Fibroblast of peridontal ligament (primary cell): Measurements from ENCODE around the gene CREBL2.
"Not testable (repeated sequence)": the region's sequence is repeated elsewhere in the genome, so short reads cannot be mapped to it uniquely, and the experiment has no call there.

Experiments used
- DNase-seq: peaks from one replicate; pipeline ENCODE4 v3.0.0-alpha.2; 2010; ENCODE audit errors: extremely low read depth

Gene CREBL2, protein sequence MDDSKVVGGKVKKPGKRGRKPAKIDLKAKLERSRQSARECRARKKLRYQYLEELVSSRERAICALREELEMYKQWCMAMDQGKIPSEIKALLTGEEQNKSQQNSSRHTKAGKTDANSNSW

DNA sequence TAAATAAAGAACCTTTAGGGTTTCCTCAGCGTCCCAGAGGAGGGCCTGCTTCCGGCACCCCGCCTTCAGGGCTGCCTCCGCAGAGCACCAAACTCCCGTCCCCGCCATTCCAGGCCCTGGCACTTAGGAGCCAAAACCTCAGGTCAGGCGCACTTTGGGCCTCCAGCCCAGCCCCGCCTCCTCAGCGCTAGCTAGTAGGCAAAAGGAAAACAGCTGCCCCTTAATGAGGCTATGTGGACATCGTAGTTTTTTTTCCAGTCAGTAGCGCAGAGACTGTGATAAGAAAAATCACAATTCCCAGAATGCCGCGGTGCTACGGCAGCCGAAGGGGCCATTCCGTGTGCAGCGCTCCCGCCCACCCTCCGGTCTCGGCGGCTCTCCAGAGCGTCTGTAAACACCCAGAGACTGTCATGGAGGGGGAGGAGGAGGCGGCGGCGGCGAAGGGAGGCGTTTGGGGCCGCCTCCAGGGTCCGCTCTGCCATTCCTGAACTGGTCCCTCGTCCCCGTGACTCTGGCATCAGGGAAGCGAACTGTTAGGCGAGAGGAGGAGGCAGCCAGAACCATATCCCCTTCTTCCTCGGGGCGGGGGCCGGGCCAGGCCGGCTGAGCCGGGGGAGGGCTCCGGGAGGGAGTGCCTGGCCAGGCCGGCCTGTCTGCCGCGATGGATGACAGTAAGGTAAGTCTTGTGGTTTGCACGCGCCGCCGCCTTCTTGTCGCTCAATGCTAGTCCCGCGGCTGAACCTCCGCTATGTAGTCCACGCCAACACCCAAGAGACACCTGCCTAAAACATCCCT is at the start of gene CREBL2:
TSS of gene CREBL2 (plus strand) at position 365 of the 795 bp plus-strand sequence. CDS start at position 662, 297 bp downstream.
- DNase-seq, result peak; percentile 98

DNA sequence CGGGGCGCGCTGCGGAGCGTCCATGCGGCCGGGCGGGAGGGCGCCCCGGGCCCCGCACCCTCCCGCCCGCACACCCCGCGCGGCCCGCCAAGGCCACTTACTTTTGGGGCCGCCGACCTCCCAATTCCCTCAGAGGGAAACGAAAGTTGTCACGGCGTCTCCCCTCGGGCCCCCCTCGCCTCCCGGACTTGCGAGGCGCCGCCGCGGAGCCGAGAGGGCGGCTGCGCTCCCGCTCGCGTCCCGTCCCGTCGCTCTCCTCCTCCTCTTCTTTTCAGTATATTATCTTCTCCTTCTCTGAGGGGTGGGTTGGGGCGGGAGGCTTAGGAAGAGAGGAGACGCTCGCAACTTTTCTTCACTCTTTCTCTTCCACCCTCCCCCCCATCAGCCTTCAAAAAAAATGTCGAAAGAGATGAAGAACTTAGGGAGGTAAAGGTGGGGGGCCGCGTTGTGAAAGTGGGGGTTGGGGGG is 49.6 kb upstream of the CREBL2 start:
- DNase-seq, result no peak

DNA sequence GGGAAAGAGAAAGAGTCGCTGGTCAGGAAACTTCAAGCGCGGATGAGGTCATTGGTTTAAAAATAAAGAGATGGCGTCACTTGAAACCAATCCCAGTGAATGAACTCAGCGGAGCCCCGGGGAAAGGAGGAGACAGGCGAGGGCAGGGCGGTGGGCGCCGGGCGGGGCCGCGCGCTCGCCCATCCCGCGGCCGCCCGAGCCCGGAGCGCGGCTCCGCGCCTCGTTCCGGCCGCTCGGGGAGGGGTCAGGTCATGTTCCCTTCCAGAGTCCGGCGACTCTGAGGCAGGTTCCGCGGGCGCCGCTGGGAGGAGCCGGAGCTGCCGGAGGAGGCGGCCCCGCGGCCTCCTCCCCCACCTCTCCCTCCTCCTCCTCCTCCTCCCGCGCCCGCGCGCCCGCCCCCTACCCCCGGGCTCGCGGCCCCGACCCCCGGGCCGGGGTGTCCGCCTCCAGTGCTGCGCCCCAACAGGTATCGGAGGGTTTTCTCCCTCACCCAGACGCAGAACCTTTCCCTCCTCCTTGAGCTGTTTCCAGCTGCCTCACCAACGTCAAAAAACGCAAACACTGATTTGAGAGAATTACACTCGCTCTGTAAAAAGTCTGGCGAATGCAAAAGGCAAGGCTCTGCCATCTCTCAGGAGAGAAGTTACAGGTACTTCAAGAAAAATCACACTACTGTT is 49.0 kb upstream of the CREBL2 start, which contains the start of gene DUSP16:
TSS of gene DUSP16 (minus strand) at position 279 of the 677 bp plus-strand sequence. CDS start 41,765 bp downstream, outside the sequence.
- DNase-seq, result peak; percentile 98

DNA sequence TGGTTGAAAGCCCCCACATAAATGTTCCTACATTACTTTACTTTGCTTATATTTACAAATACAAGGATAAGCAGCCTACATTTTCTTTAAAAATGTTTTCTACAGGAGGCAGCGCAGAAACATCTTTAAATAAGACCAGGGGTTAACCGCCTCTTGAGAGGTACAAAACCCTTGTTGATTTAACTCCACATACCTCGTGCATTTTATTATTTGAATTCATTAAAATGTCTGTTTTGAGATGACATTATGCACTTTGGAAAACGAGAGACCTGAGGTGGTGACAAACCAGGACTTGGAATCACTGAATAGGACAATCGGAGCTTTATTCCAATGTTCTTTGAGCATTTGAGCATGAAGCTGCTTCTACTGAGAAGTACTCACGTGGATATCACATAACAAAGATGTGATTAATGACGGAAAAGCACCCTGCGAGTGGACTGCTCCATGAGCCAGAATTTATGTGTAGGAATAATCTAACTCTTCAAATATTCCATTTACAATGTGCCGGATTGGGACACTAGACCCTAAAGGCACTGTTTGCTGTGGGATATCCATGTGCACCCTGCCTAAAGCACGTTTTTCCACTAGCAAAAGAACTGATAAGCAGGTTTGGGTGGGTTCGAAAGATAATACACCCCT is 48.3 kb upstream of the CREBL2 start:
- DNase-seq, result peak; percentile 21

DNA sequence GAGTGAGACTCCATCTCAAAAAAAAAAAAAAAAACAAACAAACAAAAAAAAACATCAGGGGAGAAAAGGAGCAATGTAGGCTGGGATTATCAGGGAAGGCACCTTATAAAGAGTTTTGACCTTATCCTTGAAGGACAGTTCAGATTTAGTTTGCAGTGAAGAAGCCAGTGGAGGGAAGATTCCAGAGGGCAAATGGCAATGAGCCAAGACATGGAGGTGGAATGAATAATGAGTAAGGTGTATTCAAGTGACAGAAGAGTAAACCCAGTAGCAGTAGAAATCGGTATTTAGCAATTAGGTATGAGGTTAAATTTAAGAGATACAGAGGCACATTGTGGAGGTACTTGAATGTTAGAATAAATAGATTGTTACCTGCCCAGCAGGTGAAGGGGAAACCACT is 46.8 kb upstream of the CREBL2 start:
- DNase-seq, result no peak

DNA sequence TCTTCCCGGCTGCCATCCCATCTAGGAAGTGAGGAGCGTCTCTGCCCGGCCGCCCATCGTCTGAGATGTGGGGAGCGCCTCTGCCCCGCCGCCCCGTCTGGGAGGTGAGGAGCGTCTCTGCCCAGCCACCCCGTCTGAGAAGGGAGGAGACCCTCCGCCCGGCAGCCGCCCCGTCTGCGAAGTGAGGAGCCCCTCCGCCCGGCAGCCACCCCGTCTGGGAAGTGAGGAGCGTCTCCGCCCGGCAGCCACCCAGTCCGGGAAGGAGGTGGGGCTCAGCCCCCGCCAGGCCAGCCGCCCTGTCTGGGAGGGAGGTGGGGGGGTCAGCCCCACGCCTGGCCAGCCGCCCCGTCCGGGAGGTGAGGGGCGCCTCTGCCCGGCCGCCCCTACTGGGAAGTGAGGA is 45.7 kb upstream of the CREBL2 start:
- DNase-seq, result not testable (repeated sequence)

DNA sequence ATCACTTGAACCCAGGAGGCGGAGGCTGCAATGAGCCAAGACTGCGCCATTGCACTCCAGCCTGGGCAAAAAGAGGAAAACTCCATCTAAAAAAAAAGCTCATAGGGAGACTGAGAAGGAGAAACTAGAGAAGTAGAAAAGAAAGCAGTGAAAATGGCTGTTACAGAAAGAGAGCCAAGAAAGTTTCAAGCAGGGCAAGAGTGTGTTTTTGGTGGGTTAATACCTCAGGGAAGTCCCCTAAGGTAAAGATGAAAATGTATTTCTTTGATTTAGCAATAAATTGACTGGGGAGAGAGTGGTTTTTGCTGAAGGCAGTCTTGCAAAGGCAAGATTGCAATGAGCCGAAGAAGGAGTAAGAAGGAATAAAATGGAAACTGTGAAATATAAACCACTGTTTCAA is 39.0 kb upstream of the CREBL2 start:
- no peak for DNase-seq

DNA sequence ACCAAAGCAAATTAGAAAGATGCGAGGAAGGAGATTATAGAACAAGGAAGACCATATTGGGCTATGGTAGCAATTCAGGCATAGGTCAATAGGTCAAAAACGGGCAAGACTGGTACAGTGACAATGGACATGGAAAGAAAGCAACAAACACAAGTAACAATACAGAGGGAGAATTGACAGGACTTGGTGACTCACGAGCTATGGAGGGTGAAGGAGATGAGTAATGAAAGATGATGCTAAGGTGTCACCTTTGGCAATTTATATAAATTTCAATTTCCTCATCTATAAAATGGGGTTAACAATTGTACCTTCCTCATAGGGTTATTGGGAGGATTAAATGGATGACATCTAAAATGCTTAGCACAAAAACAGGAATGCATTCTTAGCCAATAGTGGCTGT is 33.9 kb upstream of the CREBL2 start:
- DNase-seq, result no peak

DNA sequence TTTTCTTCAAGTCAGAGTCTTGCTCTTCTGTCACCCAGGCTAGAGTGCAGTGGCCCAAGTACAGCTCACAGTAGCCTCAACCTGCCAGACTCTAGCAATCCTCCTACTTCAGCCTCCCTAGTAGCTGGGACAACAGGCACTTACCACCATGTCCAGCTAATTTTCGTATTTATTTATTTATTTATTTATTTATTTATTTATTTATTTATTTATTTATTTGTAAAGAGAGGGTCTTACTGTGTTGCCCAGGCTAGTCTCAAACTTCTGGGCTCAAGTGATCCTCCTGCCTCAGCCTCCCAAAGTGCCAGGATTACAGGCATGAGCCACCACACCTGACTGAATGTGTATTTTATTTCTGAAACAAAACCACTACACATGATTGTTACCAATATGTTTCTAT is 31.0 kb upstream of the CREBL2 start:
- not testable (repeated sequence) for DNase-seq

DNA sequence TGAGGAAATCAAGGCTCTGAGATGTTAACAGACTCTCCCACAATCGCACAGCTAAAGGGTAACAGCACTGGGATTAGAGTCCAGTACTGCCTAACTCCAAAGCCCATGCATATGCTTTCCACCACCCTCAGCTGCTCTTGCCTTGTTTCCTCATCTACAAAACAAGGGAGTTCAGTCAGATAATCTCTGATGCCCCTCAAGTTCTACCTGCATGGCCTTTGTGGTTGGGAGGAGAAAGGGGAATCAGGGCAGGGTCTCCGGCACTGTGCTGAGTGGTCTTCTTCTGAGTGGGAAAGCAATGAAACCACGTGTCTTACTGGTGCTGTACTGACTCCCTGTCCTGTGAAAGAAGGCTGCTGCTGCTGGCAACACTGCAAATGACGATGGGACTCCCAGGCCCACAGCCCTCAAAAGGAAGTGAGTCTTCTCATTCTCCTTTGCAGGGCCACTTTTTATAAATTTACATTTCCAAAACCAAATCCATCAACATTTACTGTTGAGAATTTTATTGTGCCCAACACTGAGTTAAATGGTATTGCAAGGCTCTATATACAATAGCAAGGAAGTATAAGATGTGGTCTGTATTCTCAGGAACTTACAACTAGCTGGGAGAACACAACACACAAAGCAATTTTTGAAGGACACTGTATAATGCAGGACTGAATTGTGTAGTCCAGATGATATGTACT is 29.3 kb upstream of the CREBL2 start:
- no peak for DNase-seq

DNA sequence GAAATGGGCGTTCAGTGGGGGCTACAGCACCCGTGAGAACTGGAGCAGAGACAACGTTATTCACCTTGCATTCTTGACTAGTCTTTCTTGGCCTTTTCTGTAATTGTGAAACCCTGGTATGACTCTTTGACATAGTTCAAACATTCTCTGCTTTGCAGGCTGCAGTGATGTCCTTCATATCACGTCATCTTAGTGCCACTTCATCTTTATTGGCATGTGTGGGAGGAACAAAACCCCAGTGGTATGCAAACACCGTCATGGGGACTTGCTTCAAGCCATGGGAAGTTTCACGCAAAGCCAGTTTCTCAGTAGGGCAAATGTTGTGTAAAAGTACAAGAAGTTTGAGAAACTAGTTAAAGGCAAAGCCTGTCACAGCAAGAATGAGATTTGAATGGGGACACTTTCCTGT is 28.8 kb upstream of the CREBL2 start:
- peak; percentile 76 for DNase-seq

DNA sequence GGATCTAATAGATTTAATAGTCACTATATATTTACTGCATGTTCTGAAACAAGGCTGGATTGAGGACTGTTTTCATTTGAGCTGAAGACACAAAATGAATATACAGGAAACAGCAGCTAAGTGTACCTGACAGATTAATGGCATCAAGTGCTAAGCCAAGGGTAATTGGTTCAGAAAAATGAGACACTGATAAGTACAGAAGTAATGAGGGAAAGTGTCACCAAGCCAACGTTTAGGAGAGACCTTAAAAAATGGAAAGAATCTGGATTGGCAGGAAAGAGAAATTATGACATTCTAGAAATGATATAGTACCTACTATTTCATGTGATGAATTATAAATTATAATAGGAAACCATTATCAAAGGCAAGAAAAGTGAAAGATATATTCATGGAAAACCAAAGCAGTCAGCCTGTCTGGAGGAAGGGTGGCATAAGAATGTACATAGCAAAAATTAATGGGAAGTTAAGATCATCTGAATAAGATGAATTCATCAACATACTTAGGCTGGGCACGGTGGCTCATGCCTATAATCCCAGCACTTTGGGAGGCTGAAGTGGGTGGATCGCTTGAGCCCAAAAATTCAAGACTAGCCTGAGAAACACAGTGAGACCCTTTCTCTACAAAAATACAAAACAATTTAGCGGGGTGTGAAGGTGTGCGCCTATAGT is 28.0 kb upstream of the CREBL2 start:
- no peak for DNase-seq

DNA sequence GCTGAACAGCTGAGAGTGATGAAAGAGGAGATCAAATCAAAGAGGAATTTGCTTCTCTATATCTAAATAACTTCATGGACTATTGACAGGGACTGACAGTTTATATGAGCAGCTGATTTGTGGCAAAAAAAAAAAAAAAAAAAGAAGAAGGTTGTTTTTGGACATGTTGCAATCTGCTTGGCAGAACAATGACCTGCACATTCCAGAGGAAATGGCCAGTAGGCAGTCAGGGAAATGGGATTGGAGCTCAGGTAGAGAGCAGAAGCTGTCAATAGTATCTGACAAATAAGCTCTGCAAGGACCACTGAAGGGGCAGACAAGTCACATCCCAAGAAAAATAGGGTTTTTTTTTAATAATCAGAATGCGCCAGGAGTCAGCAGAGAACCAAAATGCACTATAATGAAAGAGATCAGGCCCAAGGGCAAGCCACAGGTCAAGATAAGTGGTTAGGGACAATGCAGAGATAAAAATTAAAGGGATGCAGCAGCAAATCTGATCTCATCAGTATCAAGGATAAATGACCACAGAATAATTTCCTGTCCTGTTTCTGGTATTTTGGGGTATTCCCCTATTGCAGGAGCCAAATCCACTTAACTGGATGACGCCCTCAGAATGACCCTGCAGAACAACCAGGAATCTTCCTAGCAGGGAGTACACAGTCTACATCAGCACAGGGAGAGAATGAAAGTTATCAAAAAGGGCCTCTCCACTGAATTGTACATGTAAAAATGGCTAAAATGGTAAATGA is 26.4 kb upstream of the CREBL2 start:
- peak; percentile 4 for DNase-seq

DNA sequence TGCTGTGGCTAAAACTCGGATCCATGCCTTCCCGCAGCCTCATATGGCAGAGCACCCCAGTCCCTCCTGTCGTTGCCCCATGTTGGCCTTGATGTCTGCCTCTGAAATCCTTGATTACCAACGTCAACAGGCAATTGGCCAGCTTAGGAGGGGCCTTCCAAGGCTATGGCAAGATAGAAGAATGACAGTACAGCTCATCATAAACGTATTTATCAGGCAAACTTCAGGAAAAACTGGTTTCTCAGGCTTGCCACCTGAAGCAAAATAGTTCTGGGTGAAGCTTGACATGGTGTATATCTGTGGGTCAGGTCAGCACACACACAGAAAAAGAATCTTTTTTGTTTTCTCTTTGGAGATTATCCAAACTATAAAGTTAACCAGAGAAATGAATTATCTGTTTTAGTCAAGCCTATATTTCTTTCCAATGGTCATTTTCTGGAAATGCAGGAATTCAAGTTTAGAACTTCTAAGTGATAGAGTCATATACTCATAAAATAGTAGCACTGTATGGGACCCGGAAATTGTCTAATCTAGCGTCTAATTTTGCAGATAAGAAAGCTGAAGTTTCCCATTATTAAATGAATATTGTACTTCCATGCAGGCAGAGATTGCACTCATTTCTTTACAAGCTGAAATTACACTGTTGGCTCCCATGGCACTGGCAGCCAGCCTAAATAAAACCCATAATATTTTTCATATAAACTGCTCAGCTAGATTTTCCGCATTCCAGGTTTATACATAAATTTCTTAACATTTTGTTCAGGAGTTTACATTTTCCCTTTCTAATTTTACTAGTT is 24.6 kb upstream of the CREBL2 start:
- DNase-seq, result no peak

DNA sequence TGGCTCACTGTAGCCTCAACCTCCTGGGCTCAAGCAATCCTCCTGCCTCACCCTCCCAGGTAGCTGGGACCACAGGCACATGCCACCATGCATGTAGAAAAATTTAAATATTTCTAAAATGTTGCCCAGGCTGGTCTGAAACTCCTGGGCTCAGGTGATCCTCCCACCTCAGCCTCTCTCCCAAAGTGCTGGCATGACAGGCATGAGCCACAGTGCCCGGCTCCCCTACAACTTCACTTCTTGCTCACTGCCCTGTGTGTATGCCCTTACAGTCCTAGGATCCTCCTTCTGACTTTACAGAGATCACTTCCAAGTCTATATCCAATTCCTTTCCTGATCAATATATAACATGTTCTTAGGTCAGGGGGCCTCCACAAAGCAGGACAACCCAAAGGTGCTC is 23.8 kb upstream of the CREBL2 start:
- DNase-seq, result no peak

DNA sequence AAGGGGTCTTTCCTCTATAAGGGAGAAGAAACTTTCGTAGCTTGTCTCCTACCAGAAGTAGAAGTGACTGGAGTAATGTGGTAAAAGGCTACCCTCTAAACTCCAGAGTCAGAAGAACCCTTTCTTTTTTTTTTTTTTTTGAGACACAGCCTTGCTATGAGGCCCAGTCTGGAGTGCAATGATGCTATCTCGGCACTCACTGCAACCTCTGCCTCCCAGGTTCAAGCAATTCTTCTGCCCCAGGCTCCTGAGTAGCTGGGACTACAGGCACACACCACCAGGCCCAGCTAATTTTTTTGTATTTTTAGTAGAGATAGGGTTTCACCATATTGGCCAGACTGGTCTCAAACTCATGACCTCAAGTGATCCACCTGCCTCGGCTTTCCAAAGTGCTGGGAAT is 23.2 kb upstream of the CREBL2 start:
- DNase-seq, result not testable (repeated sequence)

DNA sequence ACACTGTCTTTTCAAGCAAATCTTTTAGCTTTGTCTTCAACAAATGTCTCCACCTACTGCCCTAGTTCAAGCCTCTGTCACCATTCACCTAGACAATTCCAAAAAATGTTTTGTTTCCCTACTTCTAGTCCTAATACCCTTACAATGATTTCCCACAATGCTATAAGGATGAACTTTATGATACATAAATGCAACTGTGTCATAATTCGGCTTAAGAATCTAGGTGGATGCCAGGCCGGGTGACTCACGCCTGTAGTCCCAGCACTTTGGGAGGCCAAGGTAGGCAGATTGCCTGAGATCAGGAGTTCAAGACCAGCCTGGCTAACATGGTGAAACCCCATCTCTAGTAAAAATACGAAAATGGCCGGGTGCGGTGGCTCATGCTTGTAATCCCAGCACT is 20.7 kb upstream of the CREBL2 start:
- no peak for DNase-seq

DNA sequence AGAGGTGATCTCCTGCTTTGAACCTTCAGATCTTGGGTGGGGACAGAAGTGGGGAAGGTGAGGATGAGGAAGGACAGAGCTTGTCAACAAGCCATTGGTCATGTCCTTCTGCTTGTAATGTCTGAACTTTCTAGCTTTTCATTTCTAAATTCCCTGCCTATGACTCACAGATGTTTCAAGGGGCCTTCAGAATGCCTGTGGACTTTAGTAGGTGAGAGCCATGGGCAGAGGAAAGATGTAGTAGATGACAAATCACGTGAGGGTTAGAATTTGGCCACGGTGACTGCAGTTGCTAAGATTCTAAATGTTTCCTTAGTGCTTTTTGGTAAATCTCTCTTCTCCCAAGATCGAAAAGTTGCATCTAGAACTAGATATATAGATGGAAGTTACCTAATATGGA is 18.7 kb upstream of the CREBL2 start:
- peak; percentile 39 for DNase-seq

DNA sequence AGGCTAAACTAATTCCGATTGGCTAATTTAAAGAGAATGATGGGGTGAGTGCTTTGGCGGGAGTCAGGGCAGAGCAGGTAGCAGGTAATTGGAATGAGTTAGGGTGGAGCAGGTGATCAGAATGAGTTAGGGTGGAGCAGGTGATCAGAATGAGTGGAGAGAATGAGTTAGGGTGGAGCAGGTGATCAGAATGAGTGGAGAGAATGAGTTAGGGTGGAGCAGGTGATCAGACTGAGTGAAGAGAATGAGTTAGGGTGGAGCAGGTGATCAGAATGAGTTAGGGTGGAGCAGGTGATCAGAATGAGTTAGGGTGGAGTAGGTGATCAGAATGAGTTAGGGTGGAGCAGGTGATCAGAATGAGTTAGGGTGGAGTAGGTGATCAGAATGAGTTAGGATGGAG is 15.7 kb upstream of the CREBL2 start:
- DNase-seq, result not testable (repeated sequence)

DNA sequence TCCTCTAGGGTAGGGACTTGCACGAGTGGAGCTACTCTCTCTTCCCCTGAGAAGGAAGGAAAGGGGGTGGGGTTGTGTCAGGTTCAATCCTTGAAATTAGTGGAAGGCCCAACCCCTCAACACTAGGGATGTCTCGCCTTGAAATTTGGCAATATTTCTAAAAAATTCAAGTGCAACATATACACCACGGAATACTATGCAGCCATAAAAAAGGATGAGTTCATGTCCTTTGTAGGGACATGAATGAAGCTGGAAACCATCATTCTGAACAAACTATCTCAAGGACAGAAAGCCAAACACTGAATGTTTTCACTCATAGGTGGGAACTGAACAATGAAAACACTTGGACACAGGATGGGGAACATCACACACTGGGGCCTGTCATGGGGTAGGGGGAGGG is 15.1 kb upstream of the CREBL2 start:
- not testable (repeated sequence) for DNase-seq
